Hepatocyte (in vitro differentiated cells): ENCODE measurements around the gene CDC42SE2. TPM values are rescaled to one million over a fixed set of nuclear protein-coding genes. Genes with fewer than 3 reads are reported as not detected.

ENCODE experiments used
- DNase-seq: peaks from one replicate; pipeline ENCODE4 v3.0.0-alpha.2; 2016; ENCODE audit warnings: low spot score
- H2AFZ ChIP-seq: fragments of 200-600 bp; sonication (generic); 2 replicates; pipeline ENCODE4 v1.6.0; 2016; ENCODE audit warnings: antibody characterized with exemption, mild to moderate bottlenecking
- H3K27ac ChIP-seq: fragments of 200-600 bp; sonication (generic); 2 replicates; pipeline ENCODE4 v1.5.1; 2016; ENCODE audit warnings: mild to moderate bottlenecking
- H3K27me3 ChIP-seq: fragments of 200-600 bp; sonication (generic); 2 replicates; pipeline ENCODE4 v1.6.1; 2016
- H3K36me3 ChIP-seq: fragments of 200-600 bp; sonication (generic); replicated peaks from 2 replicates; pipeline ENCODE4 v1.5.1; 2016; ENCODE audit warnings: low read depth; ENCODE audit not compliant: insufficient read depth
- H3K4me1 ChIP-seq: fragments of 200-600 bp; sonication (generic); 2 replicates; pipeline ENCODE4 v1.5.1; 2016; ENCODE audit warnings: mild to moderate bottlenecking, moderate library complexity; ENCODE audit not compliant: insufficient read depth
- H3K4me2 ChIP-seq: fragments of 200-600 bp; sonication (generic); 2 replicates; pipeline ENCODE4 v1.6.0; 2016
- H3K4me3 ChIP-seq: fragments of 200-600 bp; sonication (generic); 2 replicates; pipeline ENCODE4 v1.5.1; 2016; ENCODE audit warnings: mild to moderate bottlenecking
- H3K79me2 ChIP-seq: fragments of 200-600 bp; sonication (generic); 2 replicates; pipeline ENCODE4 v1.6.0; 2017; ENCODE audit warnings: mild to moderate bottlenecking
- H3K9me2 ChIP-seq: fragments of 200-600 bp; sonication (generic); replicated peaks from 2 replicates; pipeline ENCODE4 v1.6.0; 2017; ENCODE audit warnings: mild to moderate bottlenecking; ENCODE audit not compliant: insufficient read depth
- H3K9me3 ChIP-seq: fragments of 200-600 bp; sonication (generic); 2 replicates; pipeline ENCODE4 v1.5.1; 2016; ENCODE audit warnings: low read depth, mild to moderate bottlenecking
- H4K20me1 ChIP-seq: fragments of 200-600 bp; sonication (generic); 2 replicates; pipeline ENCODE4 v1.6.0; 2016; ENCODE audit warnings: mild to moderate bottlenecking; ENCODE audit not compliant: insufficient read depth, poor library complexity, severe bottlenecking
- EZH2 ChIP-seq: fragments of 200-600 bp; sonication (generic); IDR thresholded peaks from 2 replicates; pipeline ENCODE4 v1.6.1; 2016; ENCODE audit warnings: antibody characterized with exemption, mild to moderate bottlenecking, borderline replicate concordance
- EZH2phosphoT487 ChIP-seq: fragments of 200-600 bp; sonication (generic); IDR thresholded peaks from one replicate; pipeline ENCODE4 v1.6.1; 2018; ENCODE audit warnings: antibody characterized with exemption, mild to moderate bottlenecking, low read depth, moderate library complexity; ENCODE audit not compliant: unreplicated experiment, severe bottlenecking
- WGBS: methylation state at CpG from one replicate; pipeline ENCODE4 v1.1.6; 2016; ENCODE audit warnings: low lambda C conversion rate; ENCODE audit errors: missing lambda C conversion rate; 5-methylcytosine and 5-hydroxymethylcytosine counted together
- polyA plus RNA-seq: library from polyadenylated mRNA; unstranded; fragments of >200 nt; fragmentation: Nextera tagmentation; extraction: Ambion mirVana; gene quantifications from 2 replicates; pipeline ENCODE4 v1.2.1, GENCODE V29; 2016
- total RNA-seq: library from RNA; depleted of rRNA; stranded (reverse); fragments of >200 nt; gene quantifications from 2 replicates; pipeline ENCODE4 v1.2.3, GENCODE V29; 2014
- TF ChIP-seq, protein P1 (sequence below): fragments of 200-600 bp; sonication (generic); IDR thresholded peaks from 2 replicates; pipeline ENCODE4 v1.5.1; 2016; ENCODE audit warnings: antibody characterized with exemption, mild to moderate bottlenecking; ENCODE audit not compliant: poor library complexity

Gene CDC42SE2
- total and polyA plus RNA-seq, 2 experiments from 2014 or later: 27.2 to 51.5 TPM

DNA sequence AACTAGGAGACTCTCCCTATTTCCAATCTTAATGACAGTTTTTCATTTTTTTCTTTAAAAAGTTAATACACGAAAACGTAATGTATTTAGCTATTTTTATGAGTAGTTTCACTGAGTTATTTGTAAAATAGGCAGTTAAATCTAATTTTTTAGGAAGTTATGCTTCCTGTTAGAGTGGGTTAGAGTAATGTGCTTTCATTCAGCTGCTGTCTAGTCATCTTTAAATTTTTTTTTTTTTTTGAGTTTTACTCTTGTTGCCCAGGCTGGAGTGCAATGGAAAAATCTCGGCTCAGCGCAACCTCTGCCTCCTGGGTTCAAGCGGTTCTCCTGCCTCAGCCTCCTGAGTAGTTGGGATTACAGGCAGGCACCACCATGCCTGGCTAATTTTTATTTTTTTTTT lies 34.0 kb downstream of the CDC42SE2 start:
- 98% methylated on average over 5 of the region's 5 CpGs for WGBS
- no peaks in the 10 kb centered on the region for H3K4me1 ChIP-seq
- TF ChIP-seq, protein P1, sequence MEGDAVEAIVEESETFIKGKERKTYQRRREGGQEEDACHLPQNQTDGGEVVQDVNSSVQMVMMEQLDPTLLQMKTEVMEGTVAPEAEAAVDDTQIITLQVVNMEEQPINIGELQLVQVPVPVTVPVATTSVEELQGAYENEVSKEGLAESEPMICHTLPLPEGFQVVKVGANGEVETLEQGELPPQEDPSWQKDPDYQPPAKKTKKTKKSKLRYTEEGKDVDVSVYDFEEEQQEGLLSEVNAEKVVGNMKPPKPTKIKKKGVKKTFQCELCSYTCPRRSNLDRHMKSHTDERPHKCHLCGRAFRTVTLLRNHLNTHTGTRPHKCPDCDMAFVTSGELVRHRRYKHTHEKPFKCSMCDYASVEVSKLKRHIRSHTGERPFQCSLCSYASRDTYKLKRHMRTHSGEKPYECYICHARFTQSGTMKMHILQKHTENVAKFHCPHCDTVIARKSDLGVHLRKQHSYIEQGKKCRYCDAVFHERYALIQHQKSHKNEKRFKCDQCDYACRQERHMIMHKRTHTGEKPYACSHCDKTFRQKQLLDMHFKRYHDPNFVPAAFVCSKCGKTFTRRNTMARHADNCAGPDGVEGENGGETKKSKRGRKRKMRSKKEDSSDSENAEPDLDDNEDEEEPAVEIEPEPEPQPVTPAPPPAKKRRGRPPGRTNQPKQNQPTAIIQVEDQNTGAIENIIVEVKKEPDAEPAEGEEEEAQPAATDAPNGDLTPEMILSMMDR: no peak
- no peak for TF ChIP-seq EZH2phosphoT487
- no peak for TF ChIP-seq EZH2
- no peaks in the 10 kb centered on the region for H3K9me2 ChIP-seq
- no peak overlapping the region for H3K4me3 ChIP-seq
- no peaks in the 10 kb centered on the region for H4K20me1 ChIP-seq
- H3K27me3 ChIP-seq: no peaks in the 10 kb centered on the region
- peaks cover 77% of the 10 kb centered on the region for H3K79me2 ChIP-seq
- no peak overlapping the region for H3K27ac ChIP-seq
- no peak overlapping the region for H2AFZ ChIP-seq
- no peaks in the 10 kb centered on the region for H3K9me3 ChIP-seq
- no peak for DNase-seq
- no peaks in the 10 kb centered on the region for H3K36me3 ChIP-seq
- H3K4me2 ChIP-seq: no peak overlapping the region

DNA sequence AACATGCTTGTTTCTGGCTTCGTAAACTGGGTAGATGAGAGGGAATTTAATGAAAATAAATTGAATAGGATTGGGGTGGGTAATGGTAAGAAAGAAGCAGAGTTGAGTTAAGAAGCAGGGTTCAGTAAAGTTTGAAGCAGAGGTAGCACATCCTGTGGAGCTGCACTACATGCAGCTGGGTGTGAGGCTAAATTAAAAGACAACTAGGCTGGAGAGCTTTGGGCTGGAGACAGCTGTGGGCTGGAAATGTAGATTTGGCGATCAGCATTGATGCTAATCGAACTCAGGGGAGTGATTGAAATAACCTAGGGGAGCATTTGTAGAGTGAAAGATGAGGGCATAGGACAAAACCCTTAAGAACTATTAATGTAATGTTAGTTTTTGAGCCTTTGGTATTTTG lies 35.6 kb downstream of the CDC42SE2 start:
- no peaks in the 10 kb centered on the region for H4K20me1 ChIP-seq
- H3K9me3 ChIP-seq: no peaks in the 10 kb centered on the region
- H3K36me3 ChIP-seq: no peaks in the 10 kb centered on the region
- no peak overlapping the region for H3K4me2 ChIP-seq
- no peaks in the 10 kb centered on the region for H3K9me2 ChIP-seq
- DNase-seq: no peak
- H3K27me3 ChIP-seq: no peaks in the 10 kb centered on the region
- H3K79me2 ChIP-seq: peaks cover 75% of the 10 kb centered on the region
- peaks cover 8% of the 10 kb centered on the region for H3K4me1 ChIP-seq
- no peak overlapping the region for H3K27ac ChIP-seq
- TF ChIP-seq, protein P1: no peak
- TF ChIP-seq EZH2 (no peak), EZH2phosphoT487 (no peak)
- WGBS: 97% methylated on average over 3 of the region's 3 CpGs
- H3K4me3 ChIP-seq: no peak overlapping the region
- H2AFZ ChIP-seq: no peak overlapping the region

DNA sequence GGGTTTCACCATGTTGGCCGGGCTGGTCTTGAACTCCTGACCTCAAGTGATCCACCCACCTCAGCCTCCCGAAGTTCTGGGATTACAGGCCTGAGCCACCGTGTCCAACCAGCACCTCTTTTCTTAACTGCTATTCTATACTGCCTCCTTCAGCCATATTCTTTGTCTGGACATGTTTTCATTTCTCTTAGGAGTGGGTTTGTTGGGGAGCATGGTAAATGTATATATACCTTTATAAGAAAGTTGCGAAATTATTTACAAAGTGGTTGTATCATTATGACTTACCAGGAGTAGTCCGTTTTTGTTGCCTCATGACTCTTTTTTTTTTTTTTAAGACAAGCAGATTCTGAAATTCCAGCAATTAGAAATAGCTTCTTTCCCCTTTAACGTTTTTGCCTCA lies 38.7 kb downstream of the CDC42SE2 start:
- Histone ChIP-seq H3K4me3 (no peak overlapping the region), H3K36me3 (no peaks in the 10 kb centered on the region), H3K9me2 (no peaks in the 10 kb centered on the region), H2AFZ (no peak overlapping the region), H3K27ac (no peak overlapping the region), H3K9me3 (no peaks in the 10 kb centered on the region), H3K4me1 (peaks cover 8% of the 10 kb centered on the region), H3K4me2 (no peak overlapping the region), H3K27me3 (no peaks in the 10 kb centered on the region), H4K20me1 (no peaks in the 10 kb centered on the region), H3K79me2 (peaks cover 79% of the 10 kb centered on the region)
- DNase-seq: no peak
- TF ChIP-seq EZH2phosphoT487: no peak
- WGBS: 69% methylated on average over 6 of the region's 6 CpGs

DNA sequence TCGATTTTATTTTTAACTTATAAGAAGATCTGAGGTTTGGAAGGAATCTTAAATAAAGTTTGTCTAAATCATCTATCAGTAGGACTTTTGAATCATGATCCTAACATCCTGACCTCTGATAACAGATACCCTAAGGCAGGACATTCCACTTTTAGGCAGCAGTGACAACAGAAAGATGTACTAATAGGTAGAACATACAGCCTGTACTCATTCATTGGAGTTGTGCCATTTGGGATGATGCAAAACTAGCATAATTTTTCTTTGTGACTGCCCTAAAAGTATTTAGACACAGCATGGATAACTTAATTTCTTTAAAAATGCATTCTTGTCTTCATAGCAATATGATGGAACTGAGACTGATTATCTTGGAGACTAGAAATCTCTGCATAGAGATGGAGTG lies 39.7 kb downstream of the CDC42SE2 start:
- no peaks in the 10 kb centered on the region for H3K9me3 ChIP-seq
- no peak for DNase-seq
- 89% methylated on average over 1 of the region's 1 CpG for WGBS
- no peaks in the 10 kb centered on the region for H3K36me3 ChIP-seq
- no peaks in the 10 kb centered on the region for H3K9me2 ChIP-seq
- H2AFZ ChIP-seq: no peak overlapping the region
- no peaks in the 10 kb centered on the region for H3K27me3 ChIP-seq
- no peak overlapping the region for H3K4me2 ChIP-seq
- H3K27ac ChIP-seq: no peak overlapping the region
- H4K20me1 ChIP-seq: no peaks in the 10 kb centered on the region
- peaks cover 69% of the 10 kb centered on the region for H3K79me2 ChIP-seq
- no peak overlapping the region for H3K4me3 ChIP-seq
- TF ChIP-seq EZH2phosphoT487 (no peak), EZH2 (no peak)
- TF ChIP-seq, protein P1: no peak
- peaks cover 8% of the 10 kb centered on the region for H3K4me1 ChIP-seq
